Measurements from ENCODE around the gene RASAL3. TPM values are rescaled to one million over a fixed set of nuclear protein-coding genes. Genes with fewer than 3 reads are reported as not detected.

Gene RASAL3
- total RNA-seq, 1 experiment from 2014 or later = 1.9 TPM

DNA sequence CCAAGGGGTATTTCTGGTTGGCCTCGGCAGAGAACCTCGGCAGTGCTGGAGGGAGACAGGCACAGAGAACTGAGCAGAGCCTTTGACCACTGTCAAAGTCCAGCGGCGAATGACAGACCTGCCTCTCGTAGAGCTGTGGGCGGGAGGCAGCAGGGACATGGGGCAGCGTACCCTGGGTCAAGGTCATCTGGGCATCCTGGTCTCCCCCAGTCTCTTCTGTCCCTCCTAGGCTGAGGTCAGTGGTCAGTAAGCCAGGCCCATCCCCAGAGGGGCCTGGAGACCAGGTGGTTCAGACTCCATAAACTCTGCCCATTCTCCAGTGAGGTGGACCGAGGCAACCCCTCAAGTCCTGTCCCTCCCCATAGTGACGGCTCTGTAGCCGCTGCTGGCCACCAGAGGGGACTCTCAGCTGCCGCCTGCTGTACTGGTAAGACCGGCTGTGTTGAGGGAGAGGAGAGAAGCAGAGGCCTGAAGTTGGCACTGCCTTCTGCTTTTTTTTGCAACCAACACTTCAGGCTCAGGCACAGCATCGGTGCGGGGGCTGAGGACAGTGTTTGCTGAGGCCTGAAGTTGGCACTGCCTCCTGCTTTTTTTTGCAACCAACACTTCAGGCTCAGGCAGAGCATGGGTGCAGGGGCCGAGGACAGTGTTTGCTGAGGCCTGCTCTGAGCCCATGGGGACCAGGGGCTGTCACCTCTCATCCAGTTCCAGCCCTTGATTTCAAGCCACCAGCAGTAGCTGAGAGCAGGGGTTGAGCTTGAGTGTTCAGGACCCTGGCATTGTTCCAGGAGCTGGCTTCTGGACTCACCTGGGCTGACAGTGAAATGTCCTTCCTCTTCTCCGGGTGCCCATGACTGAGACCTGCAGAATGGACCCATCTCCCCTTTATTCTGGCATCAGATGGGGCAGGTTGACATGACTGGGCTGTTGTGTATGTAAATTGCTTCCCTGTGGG is 15.3 kb upstream of the RASAL3 start, which contains the start of gene PGLYRP2:
Gene PGLYRP2, minus strand, starts transcription at position 111 of the 955 bp plus-strand sequence. CDS start 130 bp downstream, outside the sequence.
- DNase-seq = peak; percentile 48
- Histone ChIP-seq H3K56ac (ENCODE audit: insufficient read length, low read depth, low read length) (no peak within 1 kb of the TSS), H2BK20ac (ENCODE audit: low read depth, low read length, poor library complexity, severe bottlenecking) (no peak within 1 kb of the TSS), H3K4me2 (ENCODE audit: insufficient read depth, insufficient read length, low read length) (no peak within 1 kb of the TSS), H3T11ph (ENCODE audit: low read length) (no peak within 1 kb of the TSS), H3K27me3 (ENCODE audit: insufficient read depth, low read length) (no peaks in the 10 kb centered on the region), H3K9me3 (ENCODE audit: control insufficient read depth, low read depth, low read length) (peaks cover 24% of the 10 kb centered on the region), H2BK15ac (ENCODE audit: low read depth, low read length) (no peak within 1 kb of the TSS), H3K79me1 (ENCODE audit: insufficient read depth, low read depth, low read length, poor library complexity, severe bottlenecking) (no peaks in the 10 kb centered on the region), H3K79me2 (ENCODE audit: insufficient read depth, low read length) (no peaks in the 10 kb centered on the region), H3K4me1 (ENCODE audit: insufficient read depth, low read length) (no peaks in the 10 kb centered on the region), H2BK120ac (ENCODE audit: low read depth, low read length, poor library complexity, severe bottlenecking) (no peak within 1 kb of the TSS), H3K14ac (ENCODE audit: insufficient read depth, low read length) (no peak within 1 kb of the TSS), H2BK12ac (ENCODE audit: insufficient read length, low read depth, low read length) (no peak within 1 kb of the TSS), H3K4ac (ENCODE audit: low read depth, low read length) (no peak within 1 kb of the TSS), H4K5ac (ENCODE audit: insufficient read length, low read depth, low read length) (no peak within 1 kb of the TSS), H3K9ac (ENCODE audit: extremely low read depth, insufficient read length, low read length) (no peak within 1 kb of the TSS), H4K8ac (replicated peaks; ENCODE audit: insufficient read length, low read depth, low read length) (no peak within 1 kb of the TSS), H3K23me2 (ENCODE audit: insufficient read length, low read depth, low read length, poor library complexity, severe bottlenecking) (no peaks in the 10 kb centered on the region), H4K91ac (ENCODE audit: insufficient read length, low read depth, low read length) (no peak within 1 kb of the TSS), H3K23ac (ENCODE audit: insufficient read length, low read depth, low read length) (no peak within 1 kb of the TSS), H2BK5ac (ENCODE audit: insufficient read length, low read length) (no peak within 1 kb of the TSS), H4K20me1 (ENCODE audit: control insufficient read depth, insufficient read depth, insufficient read length) (no peaks in the 10 kb centered on the region), H3K27ac (ENCODE audit: insufficient read length, low read depth, low read length) (no peak within 1 kb of the TSS), H2AFZ (ENCODE audit: low read length) (no peak within 1 kb of the TSS), H3K18ac (ENCODE audit: insufficient read length, low read depth, low read length) (no peak within 1 kb of the TSS), H2AK5ac (ENCODE audit: insufficient read length, low read length) (no peak within 1 kb of the TSS)
- Mint-ChIP-seq H3K9me3 (peaks cover 31 to 87% of the 10 kb centered on the region in 2 experiments), H3K27ac (no peak within 1 kb of the TSS; a peak in 1 of 7 replicates), H3K27me3 (ENCODE audit: low read depth) (peaks cover 4% of the 10 kb centered on the region), H3K4me3 (no peak within 1 kb of the TSS), H3K36me3 (ENCODE audit: insufficient read depth in 1 of 3, low read depth in 3 of 3) (peaks cover 1 to 25% (median 12%) of the 10 kb centered on the region in 3 experiments; a peak in 4 of 7 replicates), H3K4me1 (no peaks in the 10 kb centered on the region)
- WGBS (ENCODE audit: extremely low coverage, insufficient read length, low lambda C conversion rate) = no CpG with 5 or more reads among the region's 16 CpGs
- TF ChIP-seq, protein P1, sequence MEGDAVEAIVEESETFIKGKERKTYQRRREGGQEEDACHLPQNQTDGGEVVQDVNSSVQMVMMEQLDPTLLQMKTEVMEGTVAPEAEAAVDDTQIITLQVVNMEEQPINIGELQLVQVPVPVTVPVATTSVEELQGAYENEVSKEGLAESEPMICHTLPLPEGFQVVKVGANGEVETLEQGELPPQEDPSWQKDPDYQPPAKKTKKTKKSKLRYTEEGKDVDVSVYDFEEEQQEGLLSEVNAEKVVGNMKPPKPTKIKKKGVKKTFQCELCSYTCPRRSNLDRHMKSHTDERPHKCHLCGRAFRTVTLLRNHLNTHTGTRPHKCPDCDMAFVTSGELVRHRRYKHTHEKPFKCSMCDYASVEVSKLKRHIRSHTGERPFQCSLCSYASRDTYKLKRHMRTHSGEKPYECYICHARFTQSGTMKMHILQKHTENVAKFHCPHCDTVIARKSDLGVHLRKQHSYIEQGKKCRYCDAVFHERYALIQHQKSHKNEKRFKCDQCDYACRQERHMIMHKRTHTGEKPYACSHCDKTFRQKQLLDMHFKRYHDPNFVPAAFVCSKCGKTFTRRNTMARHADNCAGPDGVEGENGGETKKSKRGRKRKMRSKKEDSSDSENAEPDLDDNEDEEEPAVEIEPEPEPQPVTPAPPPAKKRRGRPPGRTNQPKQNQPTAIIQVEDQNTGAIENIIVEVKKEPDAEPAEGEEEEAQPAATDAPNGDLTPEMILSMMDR (conservative IDR thresholded peaks at IDR 0.05) = no peak
